GM19351 (cell line): Measurements from ENCODE around the gene RAB31.

ENCODE experiments used
- ATAC-seq: cut with Tn5 transposase; IDR thresholded peaks from one replicate; pipeline ENCODE4 v1.9.1; 2021; ENCODE audit warnings: mild to moderate bottlenecking, moderate library complexity; ENCODE audit not compliant: unreplicated experiment

RAB31 gene

DNA sequence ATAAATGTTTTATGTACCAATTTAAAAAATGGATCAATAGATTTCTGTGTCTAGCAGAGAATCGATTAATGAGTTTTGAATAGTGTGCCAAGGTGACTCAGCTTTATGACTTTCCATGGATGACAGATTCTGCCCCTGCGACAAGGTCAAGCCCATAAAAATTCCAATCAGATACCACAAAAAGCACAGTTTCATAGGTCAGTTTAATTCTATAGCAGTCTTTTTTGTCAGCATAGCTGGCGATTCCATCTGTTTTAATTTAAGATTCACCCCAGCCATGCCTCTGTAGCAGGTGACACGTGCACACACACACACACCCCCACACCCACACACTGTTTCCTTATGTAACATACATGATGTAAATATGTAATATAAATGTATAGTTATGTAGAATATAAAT, 28.9 kb downstream of the RAB31 start:
- no peak for ATAC-seq

DNA sequence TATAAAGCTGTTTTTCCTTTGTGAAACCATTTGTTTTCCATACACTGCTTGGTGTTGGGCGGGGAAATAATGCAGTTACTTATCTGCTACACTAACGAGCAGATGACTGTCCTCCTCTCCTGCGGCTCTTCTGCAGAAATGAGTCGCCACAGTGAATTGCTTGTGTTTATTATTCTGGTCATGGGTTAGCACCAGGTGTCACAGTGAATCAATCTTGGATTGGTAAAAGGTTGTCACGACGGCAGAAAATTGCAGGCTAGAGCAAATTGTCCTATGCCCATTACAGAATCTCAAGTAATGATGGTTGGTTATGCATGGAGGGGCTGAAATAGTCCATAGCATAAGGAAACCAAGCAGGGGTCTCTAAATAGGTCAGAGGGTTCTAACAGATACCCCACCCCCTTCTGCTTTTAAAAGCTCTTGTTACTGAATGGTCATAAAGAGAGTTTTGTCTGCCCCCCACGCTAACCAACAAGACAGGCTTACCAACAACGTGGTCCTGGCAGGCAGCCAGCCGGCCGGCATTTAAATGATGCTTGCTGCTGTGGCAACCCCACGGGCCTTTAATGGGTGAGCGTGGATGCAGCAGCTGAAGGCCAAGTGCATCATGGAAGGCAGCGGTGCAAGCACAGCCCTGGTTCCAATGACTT, 29.5 kb downstream of the RAB31 start:
- ATAC-seq, result no peak

DNA sequence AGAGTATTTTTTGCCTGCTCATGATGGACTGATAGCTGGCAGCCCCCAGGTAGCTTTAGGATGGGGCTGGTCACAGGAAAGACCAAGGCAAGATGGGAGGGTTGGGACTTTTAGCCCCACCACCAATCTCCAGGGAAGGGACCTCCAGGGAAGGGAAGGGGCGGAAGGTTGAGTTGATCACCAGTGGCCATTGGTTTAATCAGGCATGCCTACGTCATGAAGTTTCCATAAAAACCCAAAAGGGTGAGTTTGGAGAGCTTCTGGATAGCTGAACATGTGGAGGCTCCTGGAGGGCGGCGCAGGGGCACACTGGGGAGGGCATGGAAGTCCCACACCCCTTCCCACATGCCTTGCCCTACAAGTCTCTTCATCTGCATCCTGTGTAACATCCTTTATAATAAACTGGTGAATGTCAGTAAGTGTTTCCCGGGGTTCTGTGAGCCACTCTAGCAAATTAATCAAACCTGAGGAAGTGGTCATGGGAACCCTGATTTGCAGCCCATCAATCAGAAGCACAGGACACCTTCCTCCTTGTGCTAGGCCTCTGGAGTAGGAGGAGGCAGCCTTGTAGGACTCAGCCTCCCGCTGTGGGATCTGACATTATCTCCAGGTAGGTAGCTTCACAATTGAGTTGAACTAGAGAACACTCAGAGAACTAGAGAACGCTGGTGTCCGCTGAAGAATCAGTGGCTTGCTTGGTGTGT, 30.3 kb downstream of the RAB31 start:
- ATAC-seq, result no peak

DNA sequence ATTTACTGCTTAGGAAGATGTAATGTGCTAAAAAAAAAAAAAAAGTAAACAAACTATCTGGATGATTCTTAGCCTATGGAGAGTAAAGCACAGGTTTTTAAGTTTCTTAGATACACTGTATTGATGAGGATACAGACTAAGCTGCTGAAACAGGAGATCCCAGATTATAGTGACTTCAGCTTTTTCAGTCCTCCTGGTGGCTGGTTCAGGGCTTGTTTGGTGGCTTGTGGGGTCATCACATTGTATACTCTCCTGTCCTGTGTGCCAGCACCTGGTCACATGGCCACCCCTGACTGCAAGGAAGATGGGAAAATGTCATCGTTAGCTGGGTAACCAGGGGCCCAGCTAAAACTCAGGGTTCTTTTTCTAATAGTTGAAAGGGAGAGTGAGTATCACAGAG, 31.4 kb downstream of the RAB31 start:
- no peak for ATAC-seq

DNA sequence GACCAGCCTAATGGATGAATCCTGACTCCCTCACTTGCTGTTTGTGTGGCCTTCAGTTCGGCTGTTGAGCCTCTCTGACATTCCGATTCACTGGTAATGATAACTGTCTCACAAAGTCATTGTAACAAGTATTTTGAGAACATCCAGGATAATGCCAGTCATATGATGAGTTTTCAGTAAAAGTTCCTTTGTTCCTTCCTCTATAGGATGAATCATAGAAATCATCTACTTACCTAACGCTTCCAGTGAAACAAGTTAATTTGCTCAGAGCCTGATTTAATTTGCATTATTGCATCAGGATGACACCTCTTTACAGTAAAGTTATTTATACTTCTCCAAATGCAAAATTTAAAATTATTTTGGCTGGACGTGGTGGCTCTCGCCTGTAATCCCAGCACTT, 32.0 kb downstream of the RAB31 start:
- ATAC-seq, result no peak

DNA sequence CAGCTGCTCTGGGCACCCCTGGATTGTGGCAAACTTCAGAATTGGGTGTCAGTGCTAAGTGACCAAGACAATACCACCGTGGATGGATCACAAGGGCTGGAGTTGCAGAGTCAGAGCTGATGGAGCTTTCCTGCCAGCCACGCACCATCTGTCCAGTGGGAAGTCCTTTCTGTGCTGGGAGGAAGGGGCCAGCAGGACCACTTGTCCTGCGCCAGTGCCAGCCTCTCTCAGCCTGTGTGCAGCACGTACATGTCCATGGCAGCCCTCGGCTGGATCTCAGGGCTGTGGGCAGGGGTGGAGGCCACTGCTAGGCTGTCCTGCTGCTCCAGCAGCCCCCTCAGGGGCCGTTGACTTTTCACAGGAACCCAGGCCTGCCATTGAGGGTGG, 33.3 kb downstream of the RAB31 start:
- no peak for ATAC-seq

DNA sequence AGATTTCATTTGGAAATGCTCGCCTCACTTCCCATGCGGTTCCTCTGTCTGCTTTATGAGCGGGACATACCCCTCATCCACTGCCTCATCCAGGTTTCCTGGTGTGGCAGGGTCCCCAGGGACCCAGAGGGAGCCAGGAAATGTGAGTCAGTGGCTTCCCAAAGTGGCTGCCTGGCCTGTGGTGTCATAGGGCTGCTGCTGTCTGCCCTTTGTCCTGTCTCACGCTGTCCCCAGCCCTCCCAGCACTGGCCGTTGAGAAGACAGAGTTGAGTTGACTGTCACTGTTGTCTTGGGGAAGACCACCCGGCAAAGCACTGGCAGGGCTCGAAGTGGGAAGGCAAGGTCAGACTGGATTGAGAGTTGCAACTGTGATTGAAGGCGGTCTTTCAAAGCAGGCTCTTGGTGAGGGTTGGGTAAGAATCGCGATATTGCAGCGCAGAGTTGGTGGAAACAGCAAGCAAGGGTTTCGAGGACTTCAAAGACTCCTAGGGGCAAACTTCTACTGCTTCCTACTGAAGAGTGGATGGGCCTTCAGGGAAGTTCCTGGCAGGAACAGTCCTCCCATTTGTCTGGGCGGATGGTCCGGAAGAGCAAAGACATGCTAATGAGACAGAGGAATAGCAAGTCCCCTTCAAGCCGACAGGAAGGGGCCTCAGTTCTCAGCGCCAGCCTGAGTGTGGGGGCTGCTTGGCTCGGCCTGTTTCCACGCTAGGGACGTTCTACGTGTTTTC, 33.9 kb downstream of the RAB31 start:
- no peak for ATAC-seq

DNA sequence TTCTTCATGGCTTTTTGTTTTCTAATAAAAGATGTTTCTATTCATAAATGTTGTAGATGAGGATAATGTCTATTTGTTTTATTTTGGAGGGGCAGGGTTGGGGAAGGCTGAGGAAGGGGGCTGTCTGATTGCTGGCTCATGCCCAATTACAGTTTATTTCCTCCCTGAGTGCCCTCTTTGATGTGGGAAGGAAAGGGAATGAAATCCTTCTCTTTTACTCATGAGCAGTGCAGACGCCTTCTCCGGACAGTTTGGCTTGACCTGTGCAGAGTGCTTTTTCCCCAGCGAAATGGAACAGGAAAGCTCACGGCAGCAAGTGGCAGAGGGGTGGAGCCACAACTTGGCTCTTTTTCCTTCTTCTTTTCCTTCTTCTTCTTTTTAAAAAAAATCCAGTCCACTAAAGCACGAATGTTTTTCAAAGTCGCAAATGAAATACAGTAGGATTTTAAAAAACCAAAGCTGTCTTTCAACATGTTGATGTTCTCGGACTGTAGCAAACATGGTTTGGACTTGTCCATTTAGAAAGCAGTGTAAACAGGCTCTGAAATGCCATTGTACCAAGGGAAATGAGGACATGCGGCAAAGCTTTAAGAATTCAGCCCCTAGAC, 34.5 kb downstream of the RAB31 start:
- no peak for ATAC-seq

DNA sequence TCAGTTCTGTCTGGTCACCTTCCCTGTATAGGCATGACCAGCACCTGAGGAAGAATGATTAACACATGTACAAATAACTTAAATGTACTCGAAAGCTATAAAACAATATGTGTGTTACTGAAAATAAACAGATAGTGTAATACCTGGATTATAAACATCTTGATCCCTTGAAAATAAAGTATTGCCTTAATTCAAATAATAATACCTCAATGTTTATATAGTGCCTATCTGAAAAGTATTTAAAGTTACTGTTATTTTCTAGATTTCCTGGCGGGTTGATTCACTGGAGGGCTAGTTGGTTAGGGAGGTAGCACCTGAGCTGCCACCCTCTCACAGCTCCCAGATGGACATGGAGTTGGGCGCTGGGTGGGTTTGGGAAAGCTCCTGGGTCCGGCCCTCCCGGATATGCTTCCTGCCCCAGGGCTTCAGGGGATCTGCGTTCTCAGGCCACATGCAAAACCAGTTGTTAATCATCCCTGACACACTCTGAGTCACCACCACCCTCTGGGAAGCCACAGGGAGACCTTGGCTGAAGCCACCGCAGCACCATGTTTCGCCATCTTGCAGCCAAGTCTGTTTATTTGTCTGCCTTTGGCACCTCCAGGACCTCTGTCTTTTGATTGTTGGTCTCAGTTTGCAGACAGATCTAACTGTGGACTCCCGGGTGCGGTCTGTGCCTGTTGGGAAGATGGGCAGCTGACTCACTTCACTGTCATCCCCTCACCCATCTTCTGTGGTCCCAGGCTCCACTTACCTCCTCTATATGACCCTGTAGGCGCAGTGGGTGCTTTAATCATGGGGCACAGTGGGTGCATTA, 35.3 kb downstream of the RAB31 start:
- ATAC-seq, result no peak

DNA sequence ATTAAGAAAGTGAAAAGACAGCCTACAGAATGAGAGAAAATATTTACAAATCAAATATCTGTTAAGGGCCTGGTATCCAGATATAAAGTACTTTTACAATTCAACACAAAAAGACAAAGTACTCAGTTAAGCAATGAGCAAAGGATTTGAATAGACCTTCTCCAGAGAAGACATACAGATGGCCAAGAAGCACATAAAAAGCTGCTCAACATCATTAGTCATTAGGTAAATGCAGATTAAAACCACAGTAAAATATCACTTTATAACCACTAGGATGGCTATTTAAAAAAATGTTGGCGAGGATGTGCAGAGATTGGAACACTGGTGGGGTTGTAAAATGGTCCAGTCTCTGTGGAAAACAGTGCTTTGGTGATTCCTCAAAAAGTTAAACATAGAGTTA, 38.9 kb downstream of the RAB31 start:
- ATAC-seq, result no peak

DNA sequence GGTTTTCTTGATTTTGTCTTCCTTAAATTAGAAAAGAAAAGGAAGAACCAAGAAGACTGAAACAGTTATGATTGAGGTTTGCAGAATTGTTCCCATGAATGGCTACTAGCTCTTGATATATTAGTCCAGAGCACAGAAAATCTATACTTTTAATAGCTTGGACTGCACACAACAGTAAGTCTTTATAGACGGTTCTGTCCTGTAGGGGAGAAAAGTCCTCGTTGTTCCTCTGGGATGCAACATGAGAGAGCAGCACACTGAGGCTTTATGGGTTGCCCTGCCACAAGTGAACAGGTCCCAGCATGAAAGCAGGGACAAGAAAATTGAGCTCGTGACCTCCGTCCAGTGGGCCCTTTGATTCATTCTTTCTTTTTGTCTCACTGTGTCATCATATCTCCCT, 41.5 kb downstream of the RAB31 start:
- ATAC-seq, result no peak

DNA sequence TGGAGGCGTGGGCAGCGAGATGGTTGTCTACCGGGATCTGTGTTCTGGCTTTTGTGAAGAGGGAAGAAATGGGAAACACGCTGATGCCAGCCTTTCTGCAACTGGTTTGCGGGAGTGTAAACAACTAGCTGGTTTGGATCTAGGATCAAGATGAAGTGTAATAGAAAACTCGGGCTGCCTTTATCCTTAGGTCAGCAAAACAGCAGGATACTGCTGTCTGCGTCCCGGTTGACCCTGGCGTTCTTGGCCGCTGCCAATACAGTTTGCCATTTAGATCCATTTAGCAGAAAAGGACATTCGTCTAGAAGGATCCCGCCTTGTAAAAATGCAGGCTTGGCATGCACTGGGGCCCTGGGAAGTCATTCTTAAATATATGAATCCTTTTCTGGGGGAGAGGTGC, 42.0 kb downstream of the RAB31 start:
- ATAC-seq, result no peak

DNA sequence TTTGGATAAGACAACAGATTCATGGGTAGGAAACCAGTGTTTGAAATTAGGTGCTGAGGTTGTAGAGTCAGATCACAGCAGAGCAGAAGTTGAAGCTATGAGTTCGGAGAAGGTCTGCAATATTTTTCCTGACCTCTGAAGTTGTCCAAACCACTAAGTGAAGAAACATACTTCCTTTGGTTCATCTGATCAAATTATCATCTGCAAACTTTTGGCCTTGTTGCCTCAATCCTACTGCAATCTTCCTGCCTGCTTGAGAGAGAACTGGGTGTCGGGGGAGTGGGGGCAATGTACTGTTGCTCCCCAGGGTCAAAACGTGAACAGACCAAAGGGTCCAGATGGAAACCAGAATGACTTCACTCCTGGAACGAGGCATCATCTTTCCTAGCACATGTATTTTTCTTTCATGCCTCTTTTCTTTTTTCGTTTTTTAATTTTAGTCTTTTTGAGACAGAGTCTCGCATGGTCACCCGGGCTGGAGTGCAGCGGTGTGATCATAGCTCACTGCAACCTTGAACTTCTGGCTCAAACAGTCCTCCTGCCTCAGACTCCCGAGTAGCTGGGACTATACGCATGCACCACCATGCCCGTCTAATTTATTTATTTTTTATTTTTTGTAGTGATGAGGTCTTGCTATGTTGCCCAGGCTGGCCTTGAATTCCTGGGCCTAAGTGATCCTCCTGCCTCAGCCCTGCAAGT, 42.7 kb downstream of the RAB31 start:
- ATAC-seq, result no peak

DNA sequence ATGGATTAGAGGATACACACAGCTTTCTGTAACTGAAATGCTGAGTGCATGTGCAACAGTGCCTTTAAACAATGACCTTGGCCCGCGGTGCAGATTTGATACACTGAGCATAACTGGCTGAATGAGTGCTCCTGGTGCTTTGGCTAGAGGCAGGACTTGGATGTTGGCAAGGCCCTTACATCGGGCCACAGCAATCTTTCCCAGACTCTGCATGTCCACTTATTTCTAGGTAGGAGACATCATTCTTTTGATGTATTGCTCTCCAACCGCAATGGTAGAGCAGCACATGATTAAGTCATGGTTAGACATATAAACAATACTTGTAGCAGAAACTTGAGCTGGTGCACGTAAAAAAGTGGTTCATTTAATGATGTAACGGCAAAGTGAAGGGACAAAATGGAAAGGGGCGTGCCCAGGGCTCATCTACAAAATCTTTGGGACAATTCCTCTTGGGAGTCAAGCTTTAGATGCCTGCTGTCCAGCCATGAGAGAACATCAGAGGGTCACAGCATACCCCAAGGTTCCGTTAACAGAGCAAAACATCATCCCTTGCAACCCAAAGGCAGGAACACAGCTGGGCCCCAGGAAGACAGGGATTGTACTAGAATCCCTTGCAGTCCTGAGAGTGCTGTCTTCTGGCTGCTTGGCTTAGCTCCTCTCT, 43.4 kb downstream of the RAB31 start:
- ATAC-seq, result no peak

DNA sequence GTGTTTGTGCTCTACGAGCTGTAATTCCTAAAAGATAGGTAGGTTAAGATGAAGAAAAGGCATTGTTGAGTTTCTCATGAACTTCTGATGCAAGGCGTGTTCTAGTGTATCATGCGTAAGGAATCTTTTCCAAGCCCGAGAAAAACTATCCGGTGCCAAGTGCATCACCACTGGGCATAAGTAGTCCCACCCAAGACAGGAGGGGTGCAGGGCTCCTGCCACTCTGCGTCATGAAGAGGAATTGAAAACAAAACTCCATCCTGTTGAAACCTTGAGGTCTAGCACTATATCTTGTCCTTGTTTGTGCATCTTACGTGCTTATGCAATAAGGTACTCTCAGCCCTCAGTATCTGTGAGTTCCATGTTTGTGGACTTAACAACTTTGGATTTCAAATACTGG, 45.7 kb downstream of the RAB31 start:
- no peak for ATAC-seq

DNA sequence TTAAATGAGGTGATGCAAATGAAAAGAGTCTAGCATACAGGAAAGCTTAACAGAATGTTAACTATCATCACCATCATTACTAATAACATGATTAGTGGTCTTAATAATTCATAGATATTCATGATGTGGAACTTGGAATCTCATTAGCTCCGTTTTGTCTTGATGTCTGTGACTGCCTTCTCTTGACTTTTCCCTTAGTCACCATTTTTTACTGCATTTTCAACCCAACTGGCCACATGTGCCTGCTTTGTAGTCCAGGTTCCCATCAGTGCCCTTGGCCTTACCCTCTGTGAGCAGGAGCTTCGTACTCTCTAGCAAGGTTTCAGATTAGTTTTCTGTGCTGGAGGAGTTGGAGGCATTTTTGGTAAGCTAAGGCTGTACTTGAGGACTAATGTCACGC, 47.0 kb downstream of the RAB31 start:
- no peak for ATAC-seq

DNA sequence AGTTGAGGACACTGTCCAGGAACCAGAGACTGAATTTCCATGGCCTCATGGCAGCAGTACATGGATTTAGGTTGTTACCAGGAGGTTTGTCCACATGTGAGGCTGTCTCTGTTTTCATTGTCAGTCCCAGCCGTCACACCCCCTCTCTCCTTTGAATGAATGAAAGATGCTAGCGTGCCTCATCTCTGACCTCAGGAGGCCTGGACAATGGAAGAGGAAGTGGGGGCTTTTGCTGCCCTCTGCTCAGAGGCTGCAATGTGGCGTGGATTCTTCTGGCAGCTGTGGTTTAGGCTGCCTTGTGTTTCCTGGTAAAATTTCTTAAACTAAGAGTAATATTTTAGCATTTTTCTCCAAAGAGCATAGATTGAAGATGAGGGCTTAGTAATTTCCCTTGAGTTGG, 47.5 kb downstream of the RAB31 start:
- ATAC-seq, result no peak

DNA sequence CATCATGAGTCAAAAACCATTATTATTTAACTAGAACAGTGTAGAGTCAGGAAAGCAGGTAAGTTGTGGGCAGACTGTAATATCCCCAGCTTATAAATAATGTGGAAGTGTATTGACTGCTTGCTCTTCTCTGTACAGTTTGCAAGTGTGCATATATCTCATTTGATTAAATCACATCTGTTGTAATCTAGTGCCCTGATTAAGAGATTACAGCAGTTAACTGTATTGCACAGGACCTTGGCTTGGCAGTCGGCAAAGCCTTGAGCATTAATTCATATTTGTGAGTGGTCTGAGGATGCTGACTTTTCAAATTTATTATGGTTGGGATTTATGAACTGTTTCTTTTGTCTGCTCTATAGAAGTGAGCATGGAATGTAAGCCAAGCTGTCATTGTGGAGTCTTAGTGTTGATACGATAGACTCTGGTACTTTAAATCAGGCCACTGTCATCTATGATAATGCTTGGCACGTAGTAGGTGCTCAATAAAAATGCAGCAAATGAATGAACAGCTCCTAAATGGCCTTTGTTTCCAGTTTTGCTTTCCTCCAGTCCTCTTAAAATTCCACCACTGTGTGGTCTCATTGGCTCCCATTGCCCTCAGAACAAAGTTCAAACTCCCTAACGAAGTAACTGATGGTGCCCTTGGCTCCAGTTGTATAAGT, 48.3 kb downstream of the RAB31 start:
- no peak for ATAC-seq

DNA sequence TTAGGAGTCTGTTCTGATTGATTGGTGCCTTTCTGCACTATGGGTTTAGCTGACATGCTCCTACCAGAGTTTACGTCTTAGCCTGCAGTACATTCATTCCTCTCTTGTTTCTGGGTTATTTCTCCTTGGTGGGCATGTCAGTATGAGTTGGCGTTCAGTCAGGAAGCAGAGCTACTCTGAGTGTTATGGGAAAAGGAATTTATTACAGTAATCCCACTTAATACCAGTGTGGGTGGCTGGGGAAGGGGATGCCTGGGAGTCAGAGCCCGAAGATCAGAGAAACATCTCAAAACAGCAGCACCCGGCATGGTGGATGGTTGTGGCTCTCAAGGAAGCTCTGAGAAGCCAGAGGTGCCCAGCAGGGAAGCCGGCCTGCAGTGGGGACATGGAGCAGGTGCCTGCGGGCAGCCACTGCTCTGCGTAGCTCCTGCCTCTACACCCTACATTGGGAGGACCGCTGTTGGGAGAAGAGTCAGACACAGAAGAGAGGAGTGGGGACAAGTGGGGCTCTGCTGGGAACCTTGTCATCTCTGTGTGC, 48.9 kb downstream of the RAB31 start:
- no peak for ATAC-seq
